GM19397 (cell line): ENCODE measurements around the gene TSSK2.

Source experiments
- ATAC-seq: cut with Tn5 transposase; IDR thresholded peaks from one replicate; pipeline ENCODE4 v1.9.1; 2021; ENCODE audit warnings: mild to moderate bottlenecking, moderate library complexity; ENCODE audit not compliant: unreplicated experiment

Gene TSSK2

GRCh38 chr22:19180234-19180633 is 49.1 kb downstream of the TSSK2 start:
- no peak for ATAC-seq

- ATAC-seq, result no peak
These were observed 49.8 kb downstream of the TSSK2 start for GRCh38 chr22:19180740-19181410.

GRCh38 chr22:19181786-19182471 is 50.8 kb downstream of the TSSK2 start:
- ATAC-seq, result no peak
